Measurements from ENCODE around the gene KLHL3.

KLHL3 gene

GRCh38 chr5:137600721-137601360, 135.0 kb downstream of the KLHL3 start:
- DNase-seq (ENCODE audit: low spot score), result no peak
- H3K79me1 ChIP-seq (ENCODE audit: low read depth, low read length), result no peaks in the 10 kb centered on the region
- H2BK5ac ChIP-seq (ENCODE audit: low read length), result no peak overlapping the region
- no peak overlapping the region for H2AK5ac ChIP-seq (ENCODE audit: low read depth, low read length)
- no peak overlapping the region for H2BK120ac ChIP-seq (ENCODE audit: low read depth, low read length)
- H3K4me1 ChIP-seq (ENCODE audit: control insufficient read depth in 2 of 2, insufficient read depth in 1 of 2, low read depth in 1 of 2, low read length in 2 of 2), result no peaks in the 10 kb centered on the region
- H3K4ac ChIP-seq (ENCODE audit: low read length), result no peak overlapping the region
- no peaks in the 10 kb centered on the region for H3K9me3 ChIP-seq (replicated peaks in 1 of 2; ENCODE audit: control insufficient read depth in 2 of 2, insufficient read depth in 1 of 2, low read depth in 1 of 2, low read length in 2 of 2)
- H4K8ac ChIP-seq (ENCODE audit: low read depth, low read length), result no peak overlapping the region
- H4K91ac ChIP-seq (ENCODE audit: low read depth, low read length, poor library complexity), result no peak overlapping the region
- no peak overlapping the region for H3K27ac ChIP-seq (replicated peaks; ENCODE audit: low read length)
- no peaks in the 10 kb centered on the region for H3K36me3 ChIP-seq (replicated peaks in 1 of 2; ENCODE audit: control insufficient read depth in 2 of 2, insufficient read depth in 2 of 2, low read length in 2 of 2)
- no peak overlapping the region for H3K4me3 ChIP-seq (ENCODE audit: low read length in 2 of 2)
- whole genome bisulfite sequencing, 2 donors (ENCODE audit: extremely low coverage in 2 of 2, insufficient read length in 2 of 2, insufficient replicate concordance in 1 of 2), result no CpG with 5 or more reads among the region's 6 CpGs
- peaks cover 0 to 67% (median 0%) of the 10 kb centered on the region in 3 experiments for H3K27me3 ChIP-seq (ENCODE audit: control insufficient read depth in 3 of 3, insufficient read depth in 3 of 3, low read depth in 1 of 3, low read length in 3 of 3)
- no peak overlapping the region for H2BK12ac ChIP-seq (ENCODE audit: low read length)
- H3K23ac ChIP-seq (ENCODE audit: low read depth, low read length, poor library complexity), result no peak overlapping the region
- H2AFZ ChIP-seq (ENCODE audit: low read length), result no peak overlapping the region
- no peak overlapping the region for H3K4me2 ChIP-seq (ENCODE audit: insufficient read depth, low read length, poor library complexity, severe bottlenecking)
- no peak overlapping the region for H3K18ac ChIP-seq (ENCODE audit: low read length)
- H2BK15ac ChIP-seq (ENCODE audit: low read length), result no peak overlapping the region
- H3K9ac ChIP-seq (ENCODE audit: low read depth, low read length, poor library complexity), result no peak overlapping the region
- H3K14ac ChIP-seq (ENCODE audit: low read length), result no peak overlapping the region

GRCh38 chr5:137599457-137599856, 136.4 kb downstream of the KLHL3 start:
- Histone ChIP-seq H3K4me1 (ENCODE audit: control insufficient read depth in 2 of 2, insufficient read depth in 1 of 2, low read depth in 1 of 2, low read length in 2 of 2) (no peaks in the 10 kb centered on the region), H3K23ac (ENCODE audit: low read depth, low read length, poor library complexity) (no peak overlapping the region), H2AK5ac (ENCODE audit: low read depth, low read length) (no peak overlapping the region), H4K8ac (ENCODE audit: low read depth, low read length) (no peak overlapping the region), H3K9me3 (replicated peaks in 1 of 2; ENCODE audit: control insufficient read depth in 2 of 2, insufficient read depth in 1 of 2, low read depth in 1 of 2, low read length in 2 of 2) (no peaks in the 10 kb centered on the region), H2BK5ac (ENCODE audit: low read length) (no peak overlapping the region), H3K4me3 (ENCODE audit: low read length in 2 of 2) (no peak overlapping the region), H2BK120ac (ENCODE audit: low read depth, low read length) (no peak overlapping the region), H3K9ac (ENCODE audit: low read depth, low read length, poor library complexity) (peak overlapping the region; percentile 44), H2BK12ac (ENCODE audit: low read length) (no peak overlapping the region), H2BK15ac (ENCODE audit: low read length) (no peak overlapping the region), H2AFZ (ENCODE audit: low read length) (no peak overlapping the region), H3K27me3 (ENCODE audit: control insufficient read depth in 3 of 3, insufficient read depth in 3 of 3, low read depth in 1 of 3, low read length in 3 of 3) (peaks cover 0 to 63% (median 0%) of the 10 kb centered on the region in 3 experiments), H3K27ac (replicated peaks; ENCODE audit: low read length) (no peak overlapping the region), H3K4ac (ENCODE audit: low read length) (no peak overlapping the region), H3K36me3 (replicated peaks in 1 of 2; ENCODE audit: control insufficient read depth in 2 of 2, insufficient read depth in 2 of 2, low read length in 2 of 2) (no peaks in the 10 kb centered on the region), H4K91ac (ENCODE audit: low read depth, low read length, poor library complexity) (no peak overlapping the region), H3K14ac (ENCODE audit: low read length) (no peak overlapping the region), H3K4me2 (ENCODE audit: insufficient read depth, low read length, poor library complexity, severe bottlenecking) (no peak overlapping the region), H3K79me1 (ENCODE audit: low read depth, low read length) (no peaks in the 10 kb centered on the region), H3K18ac (ENCODE audit: low read length) (no peak overlapping the region)
- DNase-seq (ENCODE audit: low spot score), result no peak
- WGBS, 2 donors (ENCODE audit: extremely low coverage in 2 of 2, insufficient read length in 2 of 2, insufficient replicate concordance in 1 of 2), result no CpG with 5 or more reads among the region's 6 CpGs

GRCh38 chr5:137598399-137598798, 137.5 kb downstream of the KLHL3 start:
- no CpG with 5 or more reads among the region's 6 CpGs for WGBS, 2 donors (ENCODE audit: extremely low coverage in 2 of 2, insufficient read length in 2 of 2, insufficient replicate concordance in 1 of 2)
- H2BK120ac ChIP-seq (ENCODE audit: low read depth, low read length), result no peak overlapping the region

GRCh38 chr5:137596941-137597340, 138.9 kb downstream of the KLHL3 start:
- no peaks in the 10 kb centered on the region for H3K36me3 ChIP-seq (replicated peaks in 1 of 2; ENCODE audit: control insufficient read depth in 2 of 2, insufficient read depth in 2 of 2, low read length in 2 of 2)
- H3K79me1 ChIP-seq (ENCODE audit: low read depth, low read length), result no peaks in the 10 kb centered on the region
- DNase-seq (ENCODE audit: low spot score), result no peak
- H3K4me2 ChIP-seq (ENCODE audit: insufficient read depth, low read length, poor library complexity, severe bottlenecking), result no peak overlapping the region
- no peak overlapping the region for H2BK5ac ChIP-seq (ENCODE audit: low read length)
- peaks cover 0 to 39% (median 0%) of the 10 kb centered on the region in 3 experiments for H3K27me3 ChIP-seq (ENCODE audit: control insufficient read depth in 3 of 3, insufficient read depth in 3 of 3, low read depth in 1 of 3, low read length in 3 of 3)
- H3K4me3 ChIP-seq (ENCODE audit: low read length in 2 of 2), result no peak overlapping the region
- no peak overlapping the region for H2BK15ac ChIP-seq (ENCODE audit: low read length)
- no peak overlapping the region for H3K23ac ChIP-seq (ENCODE audit: low read depth, low read length, poor library complexity)
- no peak overlapping the region for H4K8ac ChIP-seq (ENCODE audit: low read depth, low read length)
- H3K27ac ChIP-seq (replicated peaks; ENCODE audit: low read length), result no peak overlapping the region
- H2BK120ac ChIP-seq (ENCODE audit: low read depth, low read length), result no peak overlapping the region
- H2AFZ ChIP-seq (ENCODE audit: low read length), result no peak overlapping the region
- WGBS, 2 donors (ENCODE audit: extremely low coverage in 2 of 2, insufficient read length in 2 of 2, insufficient replicate concordance in 1 of 2), result no CpG with 5 or more reads among the region's 3 CpGs
- H4K91ac ChIP-seq (ENCODE audit: low read depth, low read length, poor library complexity), result no peak overlapping the region
- no peak overlapping the region for H3K4ac ChIP-seq (ENCODE audit: low read length)
- no peak overlapping the region for H2AK5ac ChIP-seq (ENCODE audit: low read depth, low read length)
- H3K18ac ChIP-seq (ENCODE audit: low read length), result no peak overlapping the region
- H2BK12ac ChIP-seq (ENCODE audit: low read length), result no peak overlapping the region
- H3K9me3 ChIP-seq (replicated peaks in 1 of 2; ENCODE audit: control insufficient read depth in 2 of 2, insufficient read depth in 1 of 2, low read depth in 1 of 2, low read length in 2 of 2), result no peaks in the 10 kb centered on the region
- H3K9ac ChIP-seq (ENCODE audit: low read depth, low read length, poor library complexity), result no peak overlapping the region
- H3K14ac ChIP-seq (ENCODE audit: low read length), result no peak overlapping the region
- no peaks in the 10 kb centered on the region for H3K4me1 ChIP-seq (ENCODE audit: control insufficient read depth in 2 of 2, insufficient read depth in 1 of 2, low read depth in 1 of 2, low read length in 2 of 2)

More at GRCh38 chr5:137598399-137598798, 137.5 kb downstream of the KLHL3 start:
- no peak for DNase-seq (ENCODE audit: low spot score)
- Histone ChIP-seq H2BK15ac (ENCODE audit: low read length) (no peak overlapping the region), H3K14ac (ENCODE audit: low read length) (no peak overlapping the region), H2BK12ac (ENCODE audit: low read length) (no peak overlapping the region), H3K36me3 (replicated peaks in 1 of 2; ENCODE audit: control insufficient read depth in 2 of 2, insufficient read depth in 2 of 2, low read length in 2 of 2) (no peaks in the 10 kb centered on the region), H2BK5ac (ENCODE audit: low read length) (no peak overlapping the region), H3K9me3 (replicated peaks in 1 of 2; ENCODE audit: control insufficient read depth in 2 of 2, insufficient read depth in 1 of 2, low read depth in 1 of 2, low read length in 2 of 2) (no peaks in the 10 kb centered on the region), H3K27ac (replicated peaks; ENCODE audit: low read length) (no peak overlapping the region), H3K23ac (ENCODE audit: low read depth, low read length, poor library complexity) (no peak overlapping the region), H3K4me2 (ENCODE audit: insufficient read depth, low read length, poor library complexity, severe bottlenecking) (no peak overlapping the region), H3K27me3 (ENCODE audit: control insufficient read depth in 3 of 3, insufficient read depth in 3 of 3, low read depth in 1 of 3, low read length in 3 of 3) (peaks cover 0 to 53% (median 0%) of the 10 kb centered on the region in 3 experiments), H3K4me3 (ENCODE audit: low read length in 2 of 2) (no peak overlapping the region), H3K4me1 (ENCODE audit: control insufficient read depth in 2 of 2, insufficient read depth in 1 of 2, low read depth in 1 of 2, low read length in 2 of 2) (no peaks in the 10 kb centered on the region), H3K79me1 (ENCODE audit: low read depth, low read length) (no peaks in the 10 kb centered on the region), H3K9ac (ENCODE audit: low read depth, low read length, poor library complexity) (no peak overlapping the region), H2AK5ac (ENCODE audit: low read depth, low read length) (no peak overlapping the region), H4K8ac (ENCODE audit: low read depth, low read length) (no peak overlapping the region), H3K18ac (ENCODE audit: low read length) (no peak overlapping the region), H2AFZ (ENCODE audit: low read length) (no peak overlapping the region), H4K91ac (ENCODE audit: low read depth, low read length, poor library complexity) (no peak overlapping the region), H3K4ac (ENCODE audit: low read length) (no peak overlapping the region)

All from neuronal stem cell (in vitro differentiated cells).